ENCODE data around the gene ANK3.

- TF ChIP-seq CTCF (IDR thresholded peaks at IDR 0.05) (no peak), POLR2AphosphoS5 (IDR thresholded peaks at IDR 0.05) (no peak)
Measured at GRCh38 chr10:59995862-59996261, 393.8 kb downstream of the ANK3 start.

All from breast epithelium (tissue), 3 donors.